ENCODE results near the gene HYAL4. TPM values are rescaled to one million over a fixed set of nuclear protein-coding genes. Genes with fewer than 3 reads are reported as not detected.

Gene HYAL4
- polyA plus RNA-seq, 1 donor from 2014 or later, result not detected

DNA sequence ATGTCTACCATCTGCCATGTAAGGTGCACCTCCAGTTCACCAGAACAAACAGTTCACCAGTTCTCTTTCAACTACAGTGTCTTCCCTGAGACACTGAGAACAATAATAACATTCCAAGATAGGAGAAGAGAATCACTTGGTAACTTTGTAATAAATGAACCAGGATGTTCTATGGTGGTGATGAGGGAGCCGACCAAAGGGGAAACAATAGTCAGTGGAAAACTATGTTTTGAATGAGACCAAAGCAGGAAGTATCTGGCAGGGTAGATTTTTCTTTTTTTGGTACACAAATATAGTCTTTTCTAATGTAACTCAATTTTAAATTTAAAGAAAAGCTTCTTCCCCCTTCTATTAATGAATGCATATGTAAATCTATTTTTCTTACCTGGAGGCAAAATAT lies 20.0 kb downstream of the HYAL4 start:
- no peaks in the 10 kb centered on the region for H3K9me3 ChIP-seq (ENCODE audit: low read length)

GRCh38 chr7:123865517-123866117 lies 20.6 kb downstream of the HYAL4 start:
- Histone ChIP-seq H3K4me3 (ENCODE audit: low read length) (no peak overlapping the region), H3K27me3 (ENCODE audit: insufficient read depth, low read depth, low read length) (no peaks in the 10 kb centered on the region), H3K9me2 (ENCODE audit: insufficient read depth, low read length) (no peaks in the 10 kb centered on the region), H3F3A (ENCODE audit: insufficient read depth, low read length, poor library complexity, severe bottlenecking) (no peaks in the 10 kb centered on the region), H2AFZ (ENCODE audit: low read depth, low read length) (no peak overlapping the region), H4K20me1 (ENCODE audit: insufficient read depth) (no peaks in the 10 kb centered on the region), H3K4me2 (ENCODE audit: low read length) (no peak overlapping the region), H3K36me3 (ENCODE audit: insufficient read depth, low read length) (no peaks in the 10 kb centered on the region), H3K79me2 (replicated peaks; ENCODE audit: insufficient read depth, low read length) (no peaks in the 10 kb centered on the region), H3K9me3 (ENCODE audit: low read length) (no peaks in the 10 kb centered on the region), H3K9ac (ENCODE audit: low read length) (no peak overlapping the region), H3K27ac (ENCODE audit: low read length) (no peak overlapping the region)
- TF ChIP-seq RAD21 (conservative IDR thresholded peaks at IDR 0.05) (peak; percentile 67), MXI1 (conservative IDR thresholded peaks at IDR 0.05; ENCODE audit: poor library complexity, severe bottlenecking) (no peak), EZH2 (IDR thresholded peaks at IDR 0.05; ENCODE audit: borderline replicate concordance, insufficient read depth, low read length, poor library complexity, severe bottlenecking) (no peak), REST (IDR thresholded peaks at IDR 0.05; ENCODE audit: borderline replicate concordance) (no peak), SMC3 (conservative IDR thresholded peaks at IDR 0.05; ENCODE audit: poor library complexity) (peak; percentile 77)
- TF ChIP-seq, protein P1, sequence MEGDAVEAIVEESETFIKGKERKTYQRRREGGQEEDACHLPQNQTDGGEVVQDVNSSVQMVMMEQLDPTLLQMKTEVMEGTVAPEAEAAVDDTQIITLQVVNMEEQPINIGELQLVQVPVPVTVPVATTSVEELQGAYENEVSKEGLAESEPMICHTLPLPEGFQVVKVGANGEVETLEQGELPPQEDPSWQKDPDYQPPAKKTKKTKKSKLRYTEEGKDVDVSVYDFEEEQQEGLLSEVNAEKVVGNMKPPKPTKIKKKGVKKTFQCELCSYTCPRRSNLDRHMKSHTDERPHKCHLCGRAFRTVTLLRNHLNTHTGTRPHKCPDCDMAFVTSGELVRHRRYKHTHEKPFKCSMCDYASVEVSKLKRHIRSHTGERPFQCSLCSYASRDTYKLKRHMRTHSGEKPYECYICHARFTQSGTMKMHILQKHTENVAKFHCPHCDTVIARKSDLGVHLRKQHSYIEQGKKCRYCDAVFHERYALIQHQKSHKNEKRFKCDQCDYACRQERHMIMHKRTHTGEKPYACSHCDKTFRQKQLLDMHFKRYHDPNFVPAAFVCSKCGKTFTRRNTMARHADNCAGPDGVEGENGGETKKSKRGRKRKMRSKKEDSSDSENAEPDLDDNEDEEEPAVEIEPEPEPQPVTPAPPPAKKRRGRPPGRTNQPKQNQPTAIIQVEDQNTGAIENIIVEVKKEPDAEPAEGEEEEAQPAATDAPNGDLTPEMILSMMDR (IDR thresholded peaks at IDR 0.05; ENCODE audit: poor library complexity, severe bottlenecking), result peak; percentile 75

More for the DNA sequence above, 20.0 kb downstream of the HYAL4 start:
- no peaks in the 10 kb centered on the region for H3K79me2 ChIP-seq (replicated peaks; ENCODE audit: insufficient read depth, low read length)
- no peak overlapping the region for H3K27ac ChIP-seq (ENCODE audit: low read length)
- H3K36me3 ChIP-seq (ENCODE audit: insufficient read depth, low read length), result no peaks in the 10 kb centered on the region
- no peaks in the 10 kb centered on the region for H3F3A ChIP-seq (ENCODE audit: insufficient read depth, low read length, poor library complexity, severe bottlenecking)
- no peak overlapping the region for H3K9ac ChIP-seq (ENCODE audit: low read length)
- TF ChIP-seq MXI1 (conservative IDR thresholded peaks at IDR 0.05; ENCODE audit: poor library complexity, severe bottlenecking), result no peak
- no peak for TF ChIP-seq EP300 (conservative IDR thresholded peaks at IDR 0.05; ENCODE audit: poor library complexity, severe bottlenecking)
- no peak for TF ChIP-seq SMC3 (conservative IDR thresholded peaks at IDR 0.05; ENCODE audit: poor library complexity)
- TF ChIP-seq, protein P1 (IDR thresholded peaks at IDR 0.05; ENCODE audit: poor library complexity, severe bottlenecking), result no peak
- no peak for TF ChIP-seq TAF1 (IDR thresholded peaks at IDR 0.05; ENCODE audit: low read depth)
- no peak for TF ChIP-seq EZH2 (IDR thresholded peaks at IDR 0.05; ENCODE audit: borderline replicate concordance, insufficient read depth, low read length, poor library complexity, severe bottlenecking)
- TF ChIP-seq REST (IDR thresholded peaks at IDR 0.05; ENCODE audit: borderline replicate concordance), result no peak
- no peak for TF ChIP-seq RAD21 (conservative IDR thresholded peaks at IDR 0.05)
- no peak for TF ChIP-seq POLR2AphosphoS5 (IDR thresholded peaks at IDR 0.05)
- no peaks in the 10 kb centered on the region for H3K9me2 ChIP-seq (ENCODE audit: insufficient read depth, low read length)
- H4K20me1 ChIP-seq (ENCODE audit: insufficient read depth), result no peaks in the 10 kb centered on the region
- H3K4me2 ChIP-seq (ENCODE audit: low read length), result no peak overlapping the region
- H3K4me3 ChIP-seq (ENCODE audit: low read length), result no peak overlapping the region
- H2AFZ ChIP-seq (ENCODE audit: low read depth, low read length), result no peak overlapping the region
- no peaks in the 10 kb centered on the region for H3K27me3 ChIP-seq (ENCODE audit: insufficient read depth, low read depth, low read length)
